IMR-90 (cell line): ENCODE data around the gene STK40. TPM values are rescaled to one million over a fixed set of nuclear protein-coding genes. Genes with fewer than 3 reads are reported as not detected.

ENCODE experiments used
- ATAC-seq: fragments of 200-7000 bp; cut with Tn5 transposase; 2 replicates; pipeline ENCODE4 v1.9.1; 2020; ENCODE audit warnings: low read depth, mild to moderate bottlenecking, moderate library complexity
- BruUV-seq: library from RNA; stranded (reverse); fragments of 400-500 nt; replicated peaks from 2 replicates; lab custom pipeline; 2021; lab: Mats Ljungman, UMichigan
- CTCF ChIA-PET: fragments of 300-600 bp; formaldehyde crosslinking; extraction: SDS; loops from one replicate; lab custom pipeline; 2021; ENCODE audit warnings: antibody characterized with exemption; lab: Yijun Ruan, JAX
- POLR2A ChIA-PET: fragments of 300-600 bp; sonication (Branson Sonifier 250); formaldehyde crosslinking; loops from one replicate; lab custom pipeline; 2022; ENCODE audit warnings: antibody characterized with exemption; ENCODE audit not compliant: unreplicated experiment; lab: Charles Lee
- DNase-seq: peaks from one replicate; pipeline ENCODE4 v3.0.0; 2013
- H2AFZ ChIP-seq: replicated peaks from 2 replicates; pipeline ENCODE3; 2013; ENCODE audit warnings: low read length, mild to moderate bottlenecking; ENCODE audit not compliant: poor library complexity
- H2AK5ac ChIP-seq: 2 replicates; pipeline ENCODE4 v1.6.1; 2013; ENCODE audit warnings: low read depth, low read length, inconsistent platforms
- H2AK9ac ChIP-seq: replicated peaks from 2 replicates; pipeline ENCODE3; 2013; ENCODE audit warnings: mild to moderate bottlenecking, low read depth, low read length, moderate library complexity; ENCODE audit not compliant: poor library complexity
- H2BK120ac ChIP-seq: 2 replicates; pipeline ENCODE4 v1.6.1; 2013; ENCODE audit warnings: low read depth, low read length, inconsistent platforms
- H2BK15ac ChIP-seq: 3 replicates; pipeline ENCODE4 v1.6.1; 2013; ENCODE audit warnings: low read depth, low read length, inconsistent platforms
- H2BK20ac ChIP-seq: 2 replicates; pipeline ENCODE4 v1.6.1; 2013; ENCODE audit warnings: low read depth, mild to moderate bottlenecking, inconsistent platforms, low read length, moderate library complexity
- H2BK5ac ChIP-seq: 2 replicates; pipeline ENCODE4 v1.6.1; 2013; ENCODE audit warnings: mild to moderate bottlenecking, low read depth, low read length, inconsistent platforms; ENCODE audit not compliant: poor library complexity, severe bottlenecking
- H3K14ac ChIP-seq: replicated peaks from 2 replicates; pipeline ENCODE4 v1.6.1; 2013; ENCODE audit warnings: low read depth, low read length, inconsistent platforms
- H3K18ac ChIP-seq: 2 replicates; pipeline ENCODE4 v1.6.1; 2013; ENCODE audit warnings: low read depth, low read length, control low read depth
- H3K23ac ChIP-seq: 2 replicates; pipeline ENCODE4 v1.6.1; 2013; ENCODE audit warnings: low read depth, low read length, inconsistent platforms
- H3K27ac ChIP-seq: 2 replicates; pipeline ENCODE4 v1.5.1; 2013; ENCODE audit warnings: mild to moderate bottlenecking, control low read depth, low read length; ENCODE audit not compliant: insufficient read depth
- H3K27me3 ChIP-seq: 2 replicates; pipeline ENCODE4 v1.6.1; 2013; ENCODE audit warnings: low read length; ENCODE audit not compliant: control insufficient read depth, insufficient read depth
- H3K36me3 ChIP-seq: 2 replicates; pipeline ENCODE4 v1.6.1; 2013; ENCODE audit warnings: low read length, mixed read lengths; ENCODE audit not compliant: control insufficient read depth, insufficient read depth
- H3K4ac ChIP-seq: 2 replicates; pipeline ENCODE4 v1.6.1; 2013; ENCODE audit warnings: low read depth, low read length, inconsistent platforms
- H3K4me1 ChIP-seq: 2 replicates; pipeline ENCODE4 v1.6.1; 2013; ENCODE audit warnings: low read length, mixed read lengths; ENCODE audit not compliant: control insufficient read depth, insufficient read depth
- H3K4me2 ChIP-seq: 2 replicates; pipeline ENCODE4 v1.6.1; 2013; ENCODE audit warnings: low read depth, mild to moderate bottlenecking, control low read depth, low read length, moderate library complexity
- H3K4me3 ChIP-seq: 2 replicates; pipeline ENCODE4 v1.5.1; 2013; ENCODE audit warnings: low read depth, mild to moderate bottlenecking, control low read depth, low read length, moderate library complexity; ENCODE audit not compliant: insufficient read depth
- H3K56ac ChIP-seq: 2 replicates; pipeline ENCODE4 v1.6.1; 2013; ENCODE audit warnings: low read length, inconsistent platforms; ENCODE audit not compliant: insufficient read depth; ENCODE audit errors: extremely low read depth
- H3K79me1 ChIP-seq, 2 experiments: 2 replicates each; pipeline ENCODE4 v1.6.1; 2013; ENCODE audit warnings: low read length in 2 of 2, inconsistent platforms in 1 of 2, low read depth in 1 of 2
- H3K9ac ChIP-seq: 2 replicates; pipeline ENCODE4 v1.6.1; 2013; ENCODE audit warnings: low read depth, low read length, control low read depth
- H3K9me1 ChIP-seq: 2 replicates; pipeline ENCODE4 v1.6.1; 2013; ENCODE audit warnings: low read length, inconsistent platforms; ENCODE audit not compliant: insufficient read depth
- H3K9me3 ChIP-seq: 2 replicates; pipeline ENCODE4 v1.6.1; 2013; ENCODE audit warnings: low read length; ENCODE audit not compliant: control insufficient read depth, insufficient read depth
- H4K20me1 ChIP-seq: 2 replicates; pipeline ENCODE4 v1.6.1; 2013; ENCODE audit warnings: low read length, inconsistent platforms; ENCODE audit not compliant: insufficient read depth
- H4K5ac ChIP-seq: 2 replicates; pipeline ENCODE4 v1.6.1; 2013; ENCODE audit warnings: mild to moderate bottlenecking, low read depth, low read length, control low read depth
- H4K8ac ChIP-seq, 2 experiments: 2 replicates each; pipeline ENCODE4 v1.6.1; 2013; ENCODE audit warnings: low read depth in 2 of 2, low read length in 2 of 2, control low read depth in 1 of 2, inconsistent platforms in 1 of 2
- H4K91ac ChIP-seq: 2 replicates; pipeline ENCODE4 v1.6.1; 2013; ENCODE audit warnings: low read depth, low read length, inconsistent platforms; ENCODE audit not compliant: insufficient read depth
- CEBPB ChIP-seq: IDR thresholded peaks from 2 replicates; pipeline ENCODE4 v1.6.1; 2012; ENCODE audit warnings: low read depth, low read length, improper control_type of control experiment
- CHD1 ChIP-seq: IDR thresholded peaks from 2 replicates; pipeline ENCODE4 v1.6.1; 2012; ENCODE audit warnings: low read depth, low read length, improper control_type of control experiment
- CTCF ChIP-seq: conservative IDR thresholded peaks from 2 replicates; pipeline ENCODE4 v1.5.1; 2012; ENCODE audit warnings: mild to moderate bottlenecking, low read depth, low read length, improper control_type of control experiment
- ELK1 ChIP-seq: fragments of 150-350 bp; IDR thresholded peaks from 2 replicates; pipeline ENCODE4 v1.6.1; 2016; ENCODE audit warnings: low read depth, mild to moderate bottlenecking, low read length, moderate library complexity, borderline replicate concordance
- FOS ChIP-seq: fragments of 150-350 bp; IDR thresholded peaks from 2 replicates; pipeline ENCODE4 v1.6.1; 2016; ENCODE audit warnings: low read depth, low read length
- MAFK ChIP-seq: IDR thresholded peaks from 2 replicates; pipeline ENCODE4 v1.6.1; 2012; ENCODE audit warnings: low read depth, low read length, improper control_type of control experiment
- MXI1 ChIP-seq: IDR thresholded peaks from 2 replicates; pipeline ENCODE4 v1.6.1; 2012; ENCODE audit warnings: low read depth, mild to moderate bottlenecking, low read length, moderate library complexity, borderline replicate concordance
- NFE2L2 ChIP-seq: fragments of 150-350 bp; IDR thresholded peaks from 2 replicates; pipeline ENCODE4 v1.6.1; 2016; ENCODE audit warnings: low read depth, mild to moderate bottlenecking, low read length
- RAD21 ChIP-seq: IDR thresholded peaks from 2 replicates; pipeline ENCODE4 v1.6.1; 2012; ENCODE audit warnings: low read length, improper control_type of control experiment
- RCOR1 ChIP-seq: IDR thresholded peaks from 2 replicates; pipeline ENCODE4 v1.6.1; 2012; ENCODE audit warnings: mild to moderate bottlenecking, low read length, improper control_type of control experiment; ENCODE audit not compliant: insufficient replicate concordance
- SMC3 ChIP-seq: fragments of 150-350 bp; IDR thresholded peaks from 2 replicates; pipeline ENCODE4 v1.6.1; 2016; ENCODE audit warnings: low read depth, mild to moderate bottlenecking, antibody characterized with exemption, low read length, moderate library complexity
- USF2 ChIP-seq: fragments of 150-350 bp; IDR thresholded peaks from 2 replicates; pipeline ENCODE4 v1.6.1; 2017; ENCODE audit warnings: mild to moderate bottlenecking, antibody characterized with exemption, low read length, low read depth
- WGBS, 2 experiments: methylation state at CpG; one replicate each; pipeline versions ENCODE4 v1.1.5 to v1.1.7; 2013; ENCODE audit warnings: missing lambda C conversion rate in 2 of 2; ENCODE audit not compliant: insufficient read length in 1 of 2; ENCODE audit errors: extremely low coverage in 2 of 2; 5-methylcytosine and 5-hydroxymethylcytosine counted together
- dilution Hi-C: fragments of 300-500 bp; cut with HindIII; formaldehyde crosslinking; loops from one replicate; pipeline ENCODE4 v1.14.3; 2018; ENCODE audit warnings: low sequenced_read_pairs; ENCODE audit not compliant: unreplicated experiment
- in situ Hi-C: fragments of 300-500 bp; cut with MboI; formaldehyde crosslinking; loops from 3 replicates; pipeline ENCODE4 v1.14.3; 2019; ENCODE audit warnings: low sequenced_read_pairs, inconsistent platforms, mixed read lengths
- intact Hi-C: fragments of 100-400 bp; cut with micrococcal nuclease; formaldehyde crosslinking; loops from 2 replicates; pipeline ENCODE4 v1.10.0; 2022
- polyA plus RNA-seq, 3 experiments: library from polyadenylated mRNA; depleted of rRNA; stranded (reverse); fragments of >200 nt; gene quantifications; 2 replicates each; pipeline ENCODE4 v1.2.3, GENCODE V29; 2012; ENCODE audit warnings: low replicate concordance in 1 of 3
- total RNA-seq: library from RNA; depleted of rRNA; stranded (reverse); fragments of >200 nt; gene quantifications from 2 replicates; pipeline ENCODE4 v1.2.3, GENCODE V29; 2012

Gene STK40
- total and polyA plus RNA-seq, 2 of the 4 experiments (the other 2 are of a cell fraction) = 16.0 to 29.9 TPM

- intact Hi-C loops (no loop called here), in situ Hi-C loops (loop anchor here (5.0 kb wide), 1 partner anchor 83 kb away; no protein-coding TSS in a partner anchor), dilution Hi-C loops (no loop called here)
- Histone ChIP-seq H3K27me3 (no peaks in the 10 kb centered on the region), H3K9me1 (peaks cover 8% of the 10 kb centered on the region; the same call in 1 of the 2 replicates), H3K56ac (no peak overlapping the region), H2BK120ac (no peak overlapping the region), H3K4me2 (no peak overlapping the region), H3K14ac (no peak overlapping the region), H2AK5ac (no peak overlapping the region), H3K79me1 (peaks cover 0 to 15% of the 10 kb centered on the region in 2 experiments; a peak in 1 of 4 replicates), H4K20me1 (no peaks in the 10 kb centered on the region), H2BK20ac (no peak overlapping the region), H3K9me3 (no peaks in the 10 kb centered on the region), H3K18ac (no peak overlapping the region), H2AFZ (no peak overlapping the region), H4K5ac (no peak overlapping the region), H4K8ac (no peak overlapping the region), H3K9ac (no peak overlapping the region), H3K4me3 (no peak overlapping the region), H4K91ac (no peak overlapping the region), H3K4me1 (peaks cover 12% of the 10 kb centered on the region), H2BK15ac (no peak overlapping the region), H3K36me3 (peaks cover 39% of the 10 kb centered on the region), H2BK5ac (no peak overlapping the region), H3K27ac (no peak overlapping the region), H3K23ac (no peak overlapping the region), H3K4ac (no peak overlapping the region), H2AK9ac (no peak overlapping the region)
- WGBS, 2 experiments = no CpG with 5 or more reads among the region's 7 CpGs
- TF ChIP-seq NFE2L2 (no peak), RCOR1 (no peak), MXI1 (no peak), SMC3 (no peak), CEBPB (no peak), ELK1 (no peak), USF2 (no peak), MAFK (no peak), RAD21 (no peak), FOS (no peak), CHD1 (no peak), CTCF (no peak)
- ATAC-seq (no peak), DNase-seq (no peak)
- BruUV-seq = no TSS peak
- CTCF ChIA-PET = no interaction called here
- POLR2A ChIA-PET = interaction anchor here (0.5 kb wide), 1 partner anchor 29 kb away, joined by 3 read pairs; no protein-coding TSS in a partner anchor
Measured at GRCh38 chr1:36339215-36339614, 46.5 kb downstream of the STK40 start.
